ENCODE results near the gene TMSB10.

The TMSB10 gene

GRCh38 chr2:84880645-84881521 lies 24.6 kb upstream of the TMSB10 start, which contains the start of gene TRABD2A:
Gene TRABD2A (minus strand): TSS chr2:84881084. CDS start chr2:84881039, 45 bp downstream.
- DNase-seq: peak; percentile 59

GRCh38 chr2:84881581-84882413 lies 23.7 kb upstream of the TMSB10 start:
- DNase-seq: peak; percentile 92

- no peak for DNase-seq
Measured at GRCh38 chr2:84882414-84882738, 23.1 kb upstream of the TMSB10 start.

- DNase-seq: no peak
Measured at GRCh38 chr2:84882775-84883550, 22.5 kb upstream of the TMSB10 start.

- DNase-seq: no peak
Measured at GRCh38 chr2:84884449-84884848, 21.0 kb upstream of the TMSB10 start.

GRCh38 chr2:84885111-84885510 lies 20.3 kb upstream of the TMSB10 start:
- DNase-seq: no peak

- no peak for DNase-seq
Measured at GRCh38 chr2:84886791-84887190, 18.7 kb upstream of the TMSB10 start.

GRCh38 chr2:84888401-84889276 lies 16.8 kb upstream of the TMSB10 start:
- no peak for DNase-seq

- DNase-seq: no peak
Measured at GRCh38 chr2:84889332-84889731, 16.1 kb upstream of the TMSB10 start.

- no peak for DNase-seq
Measured at GRCh38 chr2:84891355-84892010, 14.0 kb upstream of the TMSB10 start.

GRCh38 chr2:84894131-84894586 lies 11.3 kb upstream of the TMSB10 start:
- no peak for DNase-seq

GRCh38 chr2:84894758-84895520 lies 10.5 kb upstream of the TMSB10 start:
- DNase-seq: no peak

- no peak for DNase-seq
Measured at GRCh38 chr2:84896567-84896966, 8.9 kb upstream of the TMSB10 start.

GRCh38 chr2:84897773-84898172 lies 7.7 kb upstream of the TMSB10 start:
- no peak for DNase-seq

- no peak for DNase-seq
Measured at GRCh38 chr2:84899304-84900204, 5.9 kb upstream of the TMSB10 start.

GRCh38 chr2:84900971-84901370 lies 4.5 kb upstream of the TMSB10 start:
- DNase-seq: no peak

- no peak for DNase-seq
Measured at GRCh38 chr2:84901593-84902120, 3.8 kb upstream of the TMSB10 start.

- DNase-seq: no peak
Measured at GRCh38 chr2:84902526-84902925, 2.9 kb upstream of the TMSB10 start.

- no peak for DNase-seq
Measured at GRCh38 chr2:84904151-84904550, 1.3 kb upstream of the TMSB10 start.

All from eye (tissue), 1 donor.